Uterus (tissue), 2 donors: ENCODE results near the gene SHC4.

ENCODE experiments used
- CTCF ChIP-seq, 4 experiments: fragments of 200-600 bp in 2 of 4; fragments of 450-650 bp in 2 of 4; sonication (generic) in 2 of 4; IDR thresholded peaks; one replicate each; pipeline ENCODE4 v1.5.1; 2016 to 2019; ENCODE audit warnings: antibody characterized with exemption in 4 of 4, mild to moderate bottlenecking in 2 of 4, moderate library complexity in 1 of 4
- POLR2A ChIP-seq, 2 donors: fragments of 450-650 bp; IDR thresholded peaks; one replicate each; pipeline ENCODE4 v1.6.1; 2016; ENCODE audit warnings: antibody characterized with exemption in 2 of 2, mild to moderate bottlenecking in 1 of 2, moderate library complexity in 1 of 2

- no peak for TF ChIP-seq CTCF (IDR thresholded peaks at IDR 0.05)
- no peak for TF ChIP-seq POLR2A (IDR thresholded peaks at IDR 0.05)
These were observed 21.2 kb upstream of the SHC4 start for GRCh38 chr15:48984811-48985352.
